ENCODE results near the gene ADORA3. TPM values are rescaled to one million over a fixed set of nuclear protein-coding genes. Genes with fewer than 3 reads are reported as not detected.

Gene ADORA3
- total RNA-seq, 5 donors from 2014 or later (not counting 1 experiment from before 2014, with no cell fraction given) = 0.30 TPM; not detected in 4

DNA sequence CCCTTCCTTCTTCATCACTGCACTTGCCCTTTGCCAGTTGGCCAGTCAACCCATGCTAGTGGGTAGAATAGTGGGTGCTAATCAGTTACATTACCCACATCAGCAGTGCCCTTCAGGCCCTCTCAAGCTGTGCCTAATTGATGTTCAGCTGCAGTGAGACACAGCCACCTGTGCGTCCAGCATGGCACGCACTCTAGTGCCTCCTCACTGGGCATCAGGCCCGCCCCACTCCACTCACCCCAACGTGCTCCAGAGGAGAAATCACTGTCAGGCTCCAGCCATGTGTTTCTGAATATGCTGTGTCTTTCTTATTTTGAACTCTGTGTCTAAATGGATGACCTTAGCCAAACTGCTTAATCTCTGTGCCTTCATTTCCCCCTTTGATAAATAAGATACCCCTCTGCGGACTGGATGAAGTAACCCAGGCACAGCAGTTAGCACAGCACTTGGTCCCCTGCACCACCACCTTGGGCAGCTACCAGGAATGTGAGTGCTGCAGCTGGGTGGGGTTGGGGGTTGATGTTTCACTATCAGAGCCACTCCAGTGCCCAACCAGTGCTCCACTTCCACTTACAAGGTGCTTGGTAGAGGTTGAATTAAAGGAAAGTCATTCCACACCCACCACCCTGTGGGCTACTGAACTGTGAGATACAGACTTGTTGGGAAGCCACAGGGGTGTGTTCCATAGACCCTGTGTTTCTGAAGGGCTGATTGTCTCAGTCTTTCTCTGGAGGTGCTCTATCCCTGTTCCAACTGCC lies 8.9 kb upstream of the ADORA3 start:
- H3K4me1 Mint-ChIP-seq = peaks cover 42 to 48% (median 48%) of the 10 kb centered on the region in 3 donors
- peaks cover 40 to 75% of the 10 kb centered on the region in 2 experiments for H3K4me1 ChIP-seq (ENCODE audit: control insufficient read depth in 1 of 2, extremely low read depth in 1 of 2, insufficient read depth in 2 of 2, low read length in 2 of 2)
- WGBS (ENCODE audit: insufficient coverage) = 100% methylated on average over 1 of the region's 5 CpGs

DNA sequence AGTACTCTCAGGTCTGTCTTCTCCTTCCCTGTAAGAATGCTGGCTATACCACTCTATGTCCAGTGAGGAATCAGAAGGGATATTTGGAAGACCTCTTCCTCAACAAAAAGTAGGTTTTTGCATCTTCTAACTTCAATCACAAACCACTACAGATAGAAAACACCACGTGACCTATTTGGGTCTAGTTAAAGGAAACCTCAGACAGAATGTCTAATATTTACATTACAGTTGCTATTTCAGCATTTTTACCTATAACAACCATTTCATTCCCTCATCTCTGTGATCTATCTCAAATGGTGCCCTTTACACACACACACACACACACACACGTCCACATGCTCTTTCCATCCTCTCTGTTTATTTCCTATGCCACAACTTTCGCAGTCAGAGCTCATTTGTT lies 7.9 kb upstream of the ADORA3 start:
- H3K9me3 Mint-ChIP-seq = no peaks in the 10 kb centered on the region
- POLR2A ChIA-PET = interaction anchor here in 1 of 2 donors (0.6 kb wide), 1 partner anchor 46 kb away, joined by 3 read pairs; no protein-coding TSS in a partner anchor
- H3K4me3 Mint-ChIP-seq = no peak overlapping the region
- no peaks in the 10 kb centered on the region for H3K9me3 ChIP-seq
- H3K36me3 ChIP-seq (ENCODE audit: control insufficient read depth in 2 of 2, extremely low read depth in 1 of 2, insufficient read depth in 1 of 2, low read length in 1 of 2) = no peaks in the 10 kb centered on the region
- H3K4me3 ChIP-seq (ENCODE audit: control insufficient read depth in 1 of 2, extremely low read depth in 1 of 2, low read length in 1 of 2) = no peak overlapping the region
- no peaks in the 10 kb centered on the region for H3K36me3 Mint-ChIP-seq
- H3K4me1 Mint-ChIP-seq = peaks cover 37 to 44% (median 43%) of the 10 kb centered on the region in 3 donors
- peaks cover 0 to 10% of the 10 kb centered on the region in 2 experiments for H3K27me3 ChIP-seq (replicated peaks in 1 of 2; ENCODE audit: control insufficient read depth in 2 of 2, extremely low read depth in 1 of 2, insufficient read depth in 2 of 2, low read length in 1 of 2)
- peaks cover 37 to 73% of the 10 kb centered on the region in 2 experiments for H3K4me1 ChIP-seq (ENCODE audit: control insufficient read depth in 1 of 2, extremely low read depth in 1 of 2, insufficient read depth in 2 of 2, low read length in 2 of 2)
- H3K27me3 Mint-ChIP-seq = no peaks in the 10 kb centered on the region
- 20% methylated on average over 1 of the region's 3 CpGs for WGBS (ENCODE audit: insufficient coverage)
- DNase-seq (peak in 1 of 35 experiments; percentile 44), ATAC-seq (replicated peaks in 1 of 4) (no peak)
- no peak overlapping the region for H3K27ac Mint-ChIP-seq
- CTCF ChIA-PET = interaction anchor here in 1 of 2 donors (0.6 to 0.9 kb wide), 2 partner anchors 40 to 112 kb away, joined by 3 read pairs; no protein-coding TSS in a partner anchor
- H3K27ac ChIP-seq (ENCODE audit: low read length) = peak overlapping the region; percentile 51

More for the DNA sequence above, 8.9 kb upstream of the ADORA3 start:
- no peaks in the 10 kb centered on the region for H3K36me3 ChIP-seq (ENCODE audit: control insufficient read depth in 2 of 2, extremely low read depth in 1 of 2, insufficient read depth in 1 of 2, low read length in 1 of 2)
- ATAC-seq (replicated peaks in 1 of 4) = no peak
- Mint-ChIP-seq H3K27me3 (no peaks in the 10 kb centered on the region), H3K27ac (no peak overlapping the region), H3K4me3 (no peak overlapping the region), H3K9me3 (no peaks in the 10 kb centered on the region), H3K36me3 (no peaks in the 10 kb centered on the region)
- no peaks in the 10 kb centered on the region for H3K9me3 ChIP-seq
- CTCF ChIA-PET = no interaction called here
- no peak overlapping the region for H3K4me3 ChIP-seq (ENCODE audit: control insufficient read depth in 1 of 2, extremely low read depth in 1 of 2, low read length in 1 of 2)
- POLR2A ChIA-PET = interaction anchor here in 1 of 2 donors (0.6 kb wide), 1 partner anchor 211 kb away, joined by 3 read pairs; no protein-coding TSS in a partner anchor
- H3K27me3 ChIP-seq (replicated peaks in 1 of 2; ENCODE audit: control insufficient read depth in 2 of 2, extremely low read depth in 1 of 2, insufficient read depth in 2 of 2, low read length in 1 of 2) = peaks cover 0 to 10% of the 10 kb centered on the region in 2 experiments
- no peak for DNase-seq
- H3K27ac ChIP-seq (ENCODE audit: low read length) = peak overlapping the region; percentile 51

DNA sequence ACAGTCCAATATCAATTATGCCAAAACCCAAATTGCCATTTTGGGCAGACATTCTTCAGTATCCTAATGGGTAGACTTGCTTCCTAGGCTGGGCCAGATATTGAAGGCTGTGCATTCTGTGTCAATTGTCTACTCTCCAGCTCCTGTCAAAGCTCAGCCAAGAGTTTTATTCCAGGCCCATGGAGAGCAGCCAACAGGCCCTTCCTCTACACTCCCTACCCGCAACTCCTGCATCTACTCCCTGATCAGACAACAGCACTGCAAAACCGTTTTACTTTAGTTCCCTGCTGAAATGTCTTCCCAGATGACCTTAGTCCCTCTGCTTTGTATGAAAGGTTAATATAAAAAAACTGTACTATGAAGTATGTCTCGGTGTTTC lies 6.6 kb upstream of the ADORA3 start:
- no peak for ATAC-seq (replicated peaks in 1 of 4)
- Histone ChIP-seq H3K36me3 (ENCODE audit: control insufficient read depth in 2 of 2, extremely low read depth in 1 of 2, insufficient read depth in 1 of 2, low read length in 1 of 2) (no peaks in the 10 kb centered on the region), H3K4me3 (ENCODE audit: control insufficient read depth in 1 of 2, extremely low read depth in 1 of 2, low read length in 1 of 2) (no peak overlapping the region), H3K27ac (ENCODE audit: low read length) (no peak overlapping the region), H3K27me3 (replicated peaks in 1 of 2; ENCODE audit: control insufficient read depth in 2 of 2, extremely low read depth in 1 of 2, insufficient read depth in 2 of 2, low read length in 1 of 2) (no peaks in the 10 kb centered on the region), H3K9me3 (no peaks in the 10 kb centered on the region), H3K4me1 (ENCODE audit: control insufficient read depth in 1 of 2, extremely low read depth in 1 of 2, insufficient read depth in 2 of 2, low read length in 2 of 2) (peaks cover 45 to 72% of the 10 kb centered on the region in 2 experiments)
- ChIA-PET CTCF (interaction anchor here in 1 of 2 donors (0.7 kb wide), 1 partner anchor 29 kb away, joined by 3 read pairs; no protein-coding TSS in a partner anchor), POLR2A (no interaction called here)
- Mint-ChIP-seq H3K27me3 (no peaks in the 10 kb centered on the region), H3K36me3 (no peaks in the 10 kb centered on the region), H3K4me3 (no peak overlapping the region), H3K9me3 (no peaks in the 10 kb centered on the region), H3K27ac (no peak overlapping the region), H3K4me1 (peaks cover 39 to 48% (median 47%) of the 10 kb centered on the region in 3 donors)
- whole genome bisulfite sequencing (ENCODE audit: insufficient coverage) = no CpG with 5 or more reads among the region's 3 CpGs
- no peak for DNase-seq

DNA sequence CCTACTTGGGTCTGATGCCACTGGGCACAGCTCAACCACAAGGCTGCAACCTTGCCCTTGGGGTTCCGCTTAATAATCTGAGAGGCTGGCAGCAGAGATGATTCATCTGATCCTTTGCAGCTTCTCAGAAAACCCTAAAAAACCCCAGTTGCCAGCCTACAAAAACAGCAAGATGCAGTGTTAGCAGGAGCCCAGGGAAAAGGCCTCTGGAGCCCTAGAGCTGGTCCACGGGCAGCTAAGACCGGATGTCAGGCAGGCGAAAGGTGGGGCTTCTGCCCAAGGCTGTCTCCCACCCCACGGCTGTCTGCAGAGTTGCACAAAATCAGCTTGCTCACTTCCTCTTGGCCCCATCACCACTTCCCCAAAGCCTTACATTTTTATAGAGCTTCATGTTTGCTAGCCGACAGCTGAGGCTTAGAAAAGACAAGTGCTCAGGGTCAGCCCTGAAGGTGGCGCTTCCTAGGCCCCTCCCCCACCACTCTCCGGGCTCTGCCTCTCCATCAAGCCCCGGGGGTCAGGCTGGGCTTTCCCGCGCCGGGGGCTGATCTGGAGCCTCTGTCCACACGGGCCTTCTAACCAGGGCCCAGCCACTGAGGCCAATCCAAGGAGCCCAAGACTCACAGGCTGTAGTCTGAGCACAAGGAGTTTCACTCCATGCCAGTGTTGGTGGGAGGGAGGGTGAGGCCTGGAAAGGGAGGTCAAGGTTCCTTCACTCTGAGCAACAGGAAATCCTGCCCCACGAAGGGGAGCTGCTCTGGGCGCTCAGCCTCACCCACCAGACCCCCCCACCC lies 4.2 kb upstream of the ADORA3 start:
- peak overlapping the region; percentile 68 to 75 (median 75) for H3K4me3 Mint-ChIP-seq

DNA sequence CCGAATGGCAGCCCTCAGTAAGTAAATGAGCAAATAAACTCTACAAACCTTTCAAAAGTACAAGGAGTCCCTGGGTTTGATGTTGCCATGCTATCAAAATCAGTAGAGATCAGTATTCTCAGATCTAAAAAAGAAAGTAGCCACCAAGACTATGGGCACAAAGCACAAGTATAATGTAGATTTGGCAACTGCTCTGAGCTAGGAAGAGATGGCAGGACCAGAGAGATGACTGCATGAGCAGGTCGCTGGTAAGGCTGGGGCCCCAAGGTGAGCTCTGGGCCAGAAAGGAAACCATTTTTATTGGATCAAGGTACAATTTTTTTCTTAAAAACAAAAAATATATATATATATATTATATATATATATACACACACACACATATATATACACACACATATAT lies 3.1 kb upstream of the ADORA3 start:
- H3K27me3 ChIP-seq (replicated peaks in 1 of 2; ENCODE audit: control insufficient read depth in 2 of 2, extremely low read depth in 1 of 2, insufficient read depth in 2 of 2, low read length in 1 of 2) = no peaks in the 10 kb centered on the region
- H3K27ac ChIP-seq (ENCODE audit: low read length) = peak overlapping the region; percentile 37
- DNase-seq (no peak), ATAC-seq (replicated peaks in 1 of 4) (no peak)
- Mint-ChIP-seq H3K4me1 (peaks cover 57 to 63% (median 61%) of the 10 kb centered on the region in 3 donors), H3K4me3 (peak overlapping the region in 1 of 3 donors; percentile 52), H3K36me3 (no peaks in the 10 kb centered on the region), H3K9me3 (no peaks in the 10 kb centered on the region), H3K27ac (peak overlapping the region; percentile 86 to 91), H3K27me3 (no peaks in the 10 kb centered on the region)
- WGBS (ENCODE audit: insufficient coverage) = 50% methylated on average over 1 of the region's 2 CpGs
- POLR2A ChIA-PET = interaction anchor here in 1 of 2 donors (0.6 to 0.7 kb wide), 2 partner anchors 80 to 633 kb away, joined by 3 to 4 read pairs; partner anchors contain the start of gene CD53
- no peaks in the 10 kb centered on the region for H3K9me3 ChIP-seq
- CTCF ChIA-PET = interaction anchor here (0.5 to 3.6 kb wide), 19 partner anchors 9 to 971 kb away, joined by 3 to 42 read pairs (median 5); partner anchors contain the start of genes ATP5PB (in 1 of the 2) and WDR77 (in 1 of the 2)
- no peak overlapping the region for H3K4me3 ChIP-seq (ENCODE audit: control insufficient read depth in 1 of 2, extremely low read depth in 1 of 2, low read length in 1 of 2)
- H3K36me3 ChIP-seq (ENCODE audit: control insufficient read depth in 2 of 2, extremely low read depth in 1 of 2, insufficient read depth in 1 of 2, low read length in 1 of 2) = no peaks in the 10 kb centered on the region
- H3K4me1 ChIP-seq (ENCODE audit: control insufficient read depth in 1 of 2, extremely low read depth in 1 of 2, insufficient read depth in 2 of 2, low read length in 2 of 2) = peaks cover 64 to 78% of the 10 kb centered on the region in 2 experiments

More for the DNA sequence above, 4.2 kb upstream of the ADORA3 start:
- no peaks in the 10 kb centered on the region for H3K27me3 ChIP-seq (replicated peaks in 1 of 2; ENCODE audit: control insufficient read depth in 2 of 2, extremely low read depth in 1 of 2, insufficient read depth in 2 of 2, low read length in 1 of 2)
- peak overlapping the region; percentile 90 for H3K27ac ChIP-seq (ENCODE audit: low read length)
- Mint-ChIP-seq H3K4me1 (peaks cover 56 to 59% (median 57%) of the 10 kb centered on the region in 3 donors), H3K9me3 (no peaks in the 10 kb centered on the region), H3K27me3 (no peaks in the 10 kb centered on the region), H3K27ac (peak overlapping the region; percentile 95 to 98), H3K36me3 (no peaks in the 10 kb centered on the region)
- peaks cover 66 to 88% of the 10 kb centered on the region in 2 experiments for H3K4me1 ChIP-seq (ENCODE audit: control insufficient read depth in 1 of 2, extremely low read depth in 1 of 2, insufficient read depth in 2 of 2, low read length in 2 of 2)
- ChIA-PET CTCF (interaction anchor here (0.5 to 3.6 kb wide), 62 partner anchors 9 to 970 kb away, joined by 3 to 42 read pairs (median 5); partner anchors contain the start of genes ATP5PB (in 1 of the 2), DDX20 (in 1 of the 2), INKA2 (in 1 of the 2) and RAP1A (in 1 of the 2)), POLR2A (interaction anchor here (0.5 to 1.5 kb wide), 6 partner anchors 11 to 289 kb away, joined by 3 to 6 read pairs (median 3); no protein-coding TSS in a partner anchor)
- WGBS (ENCODE audit: insufficient coverage) = 4% methylated on average over 12 of the region's 15 CpGs
- H3K36me3 ChIP-seq (ENCODE audit: control insufficient read depth in 2 of 2, extremely low read depth in 1 of 2, insufficient read depth in 1 of 2, low read length in 1 of 2) = no peaks in the 10 kb centered on the region
- DNase-seq (peak in 34 of 35 experiments; percentile 20 to 65 (median 36)), ATAC-seq (replicated peaks in 1 of 4) (peak; percentile 63 to 75 (median 70))
- peak overlapping the region; percentile 42 to 44 for H3K4me3 ChIP-seq (ENCODE audit: control insufficient read depth in 1 of 2, extremely low read depth in 1 of 2, low read length in 1 of 2)
- no peaks in the 10 kb centered on the region for H3K9me3 ChIP-seq

Data from T-cell (primary cell).